ENCODE data around the gene BBLN.

Gene BBLN

DNA sequence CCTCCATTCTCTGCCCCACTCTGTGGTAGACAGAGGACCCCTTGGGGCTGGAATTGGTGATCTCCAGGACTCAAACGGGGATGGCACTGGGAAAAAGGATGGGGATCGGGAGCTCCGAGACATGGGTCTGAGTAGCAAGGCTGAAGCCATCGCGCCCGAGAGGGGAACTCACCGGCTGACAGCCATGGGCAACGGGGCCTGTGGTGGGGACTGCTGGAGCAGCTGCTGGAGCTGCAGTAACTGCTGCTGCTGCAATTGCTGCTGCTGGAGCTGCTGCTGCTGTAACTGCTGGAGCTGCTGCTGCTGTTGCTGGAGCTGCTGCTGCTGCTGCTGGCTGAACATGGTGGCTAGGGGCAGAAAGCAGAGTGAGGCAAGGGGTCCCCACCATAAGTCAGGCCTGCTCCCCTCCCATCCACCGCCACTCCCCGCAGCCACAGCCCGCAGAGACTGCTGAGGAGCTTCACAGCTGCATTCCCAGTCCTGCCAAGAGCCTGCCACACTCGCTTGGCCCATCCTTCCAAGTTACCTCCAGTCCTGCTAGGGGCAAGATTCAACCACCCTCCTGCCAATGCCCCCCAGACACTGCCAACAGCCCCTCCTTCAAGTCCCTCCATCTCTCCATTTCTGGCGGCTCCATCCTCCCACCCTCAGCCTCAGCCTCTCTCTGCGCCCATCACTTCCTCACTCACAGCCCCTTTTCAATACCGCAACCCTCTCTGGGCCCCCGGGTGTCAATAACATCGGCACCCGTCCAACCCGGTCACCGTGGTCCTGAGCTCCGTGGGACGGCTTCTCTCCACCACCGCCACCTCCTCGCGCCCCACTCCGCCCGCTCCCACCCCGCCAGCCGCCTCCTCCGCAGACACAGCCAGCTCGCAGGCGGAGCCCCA lies 30.7 kb downstream of the BBLN start:
- peak overlapping the region; percentile 74 for H3K4me3 ChIP-seq (ENCODE audit: low read depth, low read length)
- in situ Hi-C loops (cut with HindIII; ENCODE audit: low sequenced_read_pairs) = no loop called here
- DNase-seq (ENCODE audit: low read depth) = no peak
- TF ChIP-seq, protein P1, sequence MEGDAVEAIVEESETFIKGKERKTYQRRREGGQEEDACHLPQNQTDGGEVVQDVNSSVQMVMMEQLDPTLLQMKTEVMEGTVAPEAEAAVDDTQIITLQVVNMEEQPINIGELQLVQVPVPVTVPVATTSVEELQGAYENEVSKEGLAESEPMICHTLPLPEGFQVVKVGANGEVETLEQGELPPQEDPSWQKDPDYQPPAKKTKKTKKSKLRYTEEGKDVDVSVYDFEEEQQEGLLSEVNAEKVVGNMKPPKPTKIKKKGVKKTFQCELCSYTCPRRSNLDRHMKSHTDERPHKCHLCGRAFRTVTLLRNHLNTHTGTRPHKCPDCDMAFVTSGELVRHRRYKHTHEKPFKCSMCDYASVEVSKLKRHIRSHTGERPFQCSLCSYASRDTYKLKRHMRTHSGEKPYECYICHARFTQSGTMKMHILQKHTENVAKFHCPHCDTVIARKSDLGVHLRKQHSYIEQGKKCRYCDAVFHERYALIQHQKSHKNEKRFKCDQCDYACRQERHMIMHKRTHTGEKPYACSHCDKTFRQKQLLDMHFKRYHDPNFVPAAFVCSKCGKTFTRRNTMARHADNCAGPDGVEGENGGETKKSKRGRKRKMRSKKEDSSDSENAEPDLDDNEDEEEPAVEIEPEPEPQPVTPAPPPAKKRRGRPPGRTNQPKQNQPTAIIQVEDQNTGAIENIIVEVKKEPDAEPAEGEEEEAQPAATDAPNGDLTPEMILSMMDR (IDR thresholded peaks at IDR 0.05; ENCODE audit: low read depth, low read length, missing control alignments) = no peak

DNA sequence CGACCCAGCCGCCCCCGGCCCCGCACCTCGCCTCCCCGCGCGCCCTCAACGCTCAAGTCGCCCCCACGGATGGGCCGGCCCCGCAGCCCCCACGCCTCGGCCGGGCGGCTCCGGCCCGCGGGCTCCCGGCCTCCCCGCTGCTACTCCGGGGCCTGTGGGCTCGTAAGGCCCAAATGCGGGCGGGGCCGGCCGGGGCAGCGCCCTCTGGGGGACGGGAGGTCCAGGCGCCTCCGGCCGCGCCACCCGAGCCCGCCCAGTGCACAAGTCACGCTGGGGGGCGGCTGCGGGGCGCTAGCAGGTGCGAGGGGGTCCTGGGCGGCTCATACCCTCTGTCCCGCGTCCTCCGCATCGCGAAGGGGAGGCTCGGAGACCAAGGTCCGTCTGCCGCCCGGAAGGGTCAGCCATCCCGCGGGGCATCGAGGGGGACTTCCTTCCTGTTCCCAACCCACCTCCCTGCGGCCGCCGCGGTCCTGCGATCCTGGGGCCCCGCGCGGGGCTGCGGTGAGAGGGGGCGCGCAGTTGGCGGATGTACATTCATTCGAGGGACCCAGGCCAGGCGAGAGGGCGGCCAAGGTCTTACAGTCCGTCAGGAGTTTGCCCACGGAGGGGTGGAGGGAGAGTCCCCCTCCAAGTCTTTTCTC lies 31.5 kb downstream of the BBLN start, which contains the start of gene CIZ1:
TSS of gene CIZ1 (minus strand) at position 167 of the 641 bp plus-strand sequence. CDS start 715 bp downstream, outside the sequence.
- no peak for DNase-seq (ENCODE audit: low read depth)
- in situ Hi-C loops (cut with HindIII; ENCODE audit: low sequenced_read_pairs) = no loop called here
- H3K4me3 ChIP-seq (ENCODE audit: low read depth, low read length) = peak within 1 kb of the TSS; percentile 74
- TF ChIP-seq, protein P1 (IDR thresholded peaks at IDR 0.05; ENCODE audit: low read depth, low read length, missing control alignments) = peak; percentile 71

GRCh38 chr9:128192601-128193371 lies 32.7 kb downstream of the BBLN start:
- peak overlapping the region; percentile 19 for H3K4me3 ChIP-seq (ENCODE audit: low read depth, low read length)
- no peak for DNase-seq (ENCODE audit: low read depth)
- TF ChIP-seq, protein P1 (IDR thresholded peaks at IDR 0.05; ENCODE audit: low read depth, low read length, missing control alignments) = peak; percentile 14
- in situ Hi-C loops (cut with HindIII; ENCODE audit: low sequenced_read_pairs) = no loop called here

DNA sequence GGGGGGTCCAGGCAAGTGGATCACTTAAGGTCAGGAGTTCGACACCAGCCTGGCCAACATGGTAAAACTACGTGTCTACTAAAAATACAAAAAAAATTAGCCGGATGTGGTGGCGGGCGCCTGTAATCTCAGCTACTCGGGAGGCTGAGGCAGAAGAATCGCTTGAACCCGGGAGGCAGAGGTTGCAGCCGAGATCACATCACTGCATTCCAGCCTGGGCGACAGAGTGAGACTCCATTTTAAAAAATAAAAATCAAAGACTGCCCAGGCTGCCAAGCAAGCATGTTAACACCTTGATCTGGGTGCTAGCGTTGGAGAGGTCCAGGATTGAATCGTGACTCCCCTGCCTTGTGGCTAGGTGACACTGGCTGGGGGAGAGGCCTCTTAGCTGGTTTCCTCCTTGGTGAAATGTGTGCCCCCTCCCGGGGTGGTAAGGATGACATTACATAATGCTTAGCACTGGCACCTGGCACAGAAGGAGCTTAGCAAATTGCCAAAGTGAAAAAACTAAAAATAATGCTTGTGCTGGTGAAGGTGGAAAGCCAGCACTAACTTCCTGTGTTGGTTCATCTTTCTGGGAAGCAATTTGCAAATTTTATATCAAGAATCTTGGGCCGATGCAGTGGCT lies 33.5 kb downstream of the BBLN start:
- in situ Hi-C loops (cut with HindIII; ENCODE audit: low sequenced_read_pairs) = no loop called here
- TF ChIP-seq, protein P1 (IDR thresholded peaks at IDR 0.05; ENCODE audit: low read depth, low read length, missing control alignments) = no peak
- no peak overlapping the region for H3K4me3 ChIP-seq (ENCODE audit: low read depth, low read length)
- DNase-seq (ENCODE audit: low read depth) = no peak

DNA sequence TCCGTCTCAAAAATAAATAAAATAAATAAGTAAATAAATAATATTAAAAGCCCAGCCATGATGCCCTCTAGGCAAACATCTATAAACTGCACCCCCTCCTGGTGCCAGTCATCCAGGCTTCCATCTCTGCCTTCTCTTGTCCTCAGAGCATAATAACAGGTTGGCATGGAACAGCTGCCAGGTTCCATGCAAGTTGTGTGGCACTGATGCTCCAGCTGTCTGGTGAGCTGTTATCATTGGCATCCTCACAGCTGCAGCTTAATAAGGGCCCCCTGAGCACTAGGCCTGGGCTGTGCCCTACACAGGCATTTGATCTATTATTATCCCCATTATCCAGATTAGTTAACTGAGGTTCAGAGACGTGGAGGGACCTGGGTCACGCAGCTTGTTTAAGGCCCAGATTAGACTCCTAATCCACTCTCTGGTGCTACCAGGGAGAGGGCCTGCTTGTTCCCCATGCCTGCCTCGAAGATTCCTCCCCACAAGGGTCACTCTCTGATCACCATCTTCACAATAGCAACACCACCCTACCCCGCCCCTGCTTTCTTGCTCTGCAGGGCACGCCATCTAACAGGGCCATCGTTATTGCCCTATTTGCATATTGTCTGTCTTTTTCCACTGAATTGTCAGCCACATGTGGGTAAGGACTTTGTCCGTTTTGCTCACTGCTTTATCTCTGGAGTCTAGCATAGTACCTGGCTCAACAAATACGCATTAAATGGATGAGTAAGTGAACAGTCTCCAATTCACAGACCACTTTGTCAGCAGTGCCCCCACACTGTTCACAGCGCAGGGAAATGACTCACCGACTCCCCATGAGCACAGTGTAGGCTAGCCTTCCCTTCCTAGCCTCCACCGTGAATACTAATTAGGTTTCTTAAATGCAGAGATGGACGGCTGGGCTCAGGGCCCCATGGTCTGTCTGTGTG lies 41.6 kb downstream of the BBLN start:
- DNase-seq (ENCODE audit: low read depth) = peak; percentile 74
- TF ChIP-seq, protein P1 (IDR thresholded peaks at IDR 0.05; ENCODE audit: low read depth, low read length, missing control alignments) = no peak
- in situ Hi-C loops (cut with HindIII; ENCODE audit: low sequenced_read_pairs) = no loop called here

More for the DNA sequence above, 41.6 kb downstream of the BBLN start:
- no peak overlapping the region for H3K4me3 ChIP-seq (ENCODE audit: low read depth, low read length)
